Endothelial cell of umbilical vein (primary cell): Measurements from ENCODE around the gene PARP6. TPM values are rescaled to one million over a fixed set of nuclear protein-coding genes. Genes with fewer than 3 reads are reported as not detected.
A peak's percentile ranks its signal among the peaks of the same experiment; 100 is the strongest.

Experiments
- BruUV-seq: library from RNA; stranded (reverse); fragments of 400-500 nt; replicated peaks from 2 replicates; lab custom pipeline; 2021; lab: Mats Ljungman, UMichigan
- CTCF ChIA-PET: fragments of 300-600, 350-600 bp; sonication (Branson Sonifier 250); formaldehyde crosslinking; loops from one replicate; lab custom pipeline; 2021; ENCODE audit warnings: antibody characterized with exemption, inconsistent platforms; lab: Charles Lee
- POLR2A ChIA-PET: fragments of 300-600, 350-600 bp; sonication (Branson Sonifier 250); formaldehyde crosslinking; loops from one replicate; lab custom pipeline; 2021; ENCODE audit warnings: antibody characterized with exemption, inconsistent platforms; lab: Charles Lee
- DNase-seq: peaks from one replicate; pipeline ENCODE4 v3.0.0-alpha.2; 2011; ENCODE audit warnings: low read depth, low spot score
- FAIRE-seq: peaks from 2 replicates; lab custom pipeline; 2011; peaks lifted over from hg19 to GRCh38; lab: Jason Lieb, UNC
- H2AFZ ChIP-seq: 2 replicates; pipeline ENCODE4 v1.6.0; 2012; ENCODE audit warnings: low read depth, low read length, control low read depth, inconsistent platforms
- H3K27ac ChIP-seq: 2 replicates; pipeline ENCODE4 v1.5.1; 2011; ENCODE audit warnings: low read depth, mild to moderate bottlenecking, control low read depth, low read length, moderate library complexity; ENCODE audit not compliant: insufficient read depth
- H3K27me3 ChIP-seq, 2 experiments: 2 replicates each; pipeline versions ENCODE4 v1.6.0 to v1.6.1; 2011; ENCODE audit warnings: low read length in 2 of 2, mixed read lengths in 1 of 2; ENCODE audit not compliant: control insufficient read depth in 2 of 2, insufficient read depth in 2 of 2
- H3K36me3 ChIP-seq, 2 experiments: 2 replicates in 1 of 2; 3 replicates in 1 of 2; pipeline ENCODE4 v1.5.1; 2011; ENCODE audit warnings: low read length in 2 of 2, mild to moderate bottlenecking in 1 of 2, moderate library complexity in 1 of 2; ENCODE audit not compliant: control insufficient read depth in 2 of 2, insufficient read depth in 2 of 2; ENCODE audit errors: extremely low read depth in 1 of 2
- H3K4me1 ChIP-seq: 3 replicates; pipeline ENCODE4 v1.5.1; 2011; ENCODE audit warnings: mild to moderate bottlenecking, low read length; ENCODE audit not compliant: control insufficient read depth, insufficient read depth; ENCODE audit errors: extremely low read depth
- H3K4me2 ChIP-seq: 2 replicates; pipeline ENCODE4 v1.6.1; 2011; ENCODE audit warnings: low read length, control low read depth, mixed read lengths; ENCODE audit not compliant: insufficient read depth
- H3K4me3 ChIP-seq, 3 experiments: fragments of 200-600 bp in 1 of 3; sonication (generic), shearing (Covaris generic) in 1 of 3; replicated peaks in 1 of 3; 2 replicates each; pipeline ENCODE4 v1.5.1; 2011 to 2016; ENCODE audit warnings: control low read depth in 3 of 3, low read length in 3 of 3, mild to moderate bottlenecking in 2 of 3, inconsistent platforms in 1 of 3, low read depth in 1 of 3, moderate library complexity in 1 of 3; ENCODE audit not compliant: insufficient read depth in 1 of 3
- H3K79me2 ChIP-seq: 2 replicates; pipeline ENCODE4 v1.6.0; 2012; ENCODE audit warnings: low read length, inconsistent platforms; ENCODE audit not compliant: control insufficient read depth, insufficient read depth
- H3K9ac ChIP-seq: replicated peaks from 2 replicates; pipeline ENCODE3; 2011; ENCODE audit warnings: low read length, control low read depth; ENCODE audit not compliant: insufficient read depth; ENCODE audit errors: extremely low read depth
- H3K9me1 ChIP-seq: replicated peaks from 3 replicates; pipeline ENCODE4 v1.6.0; 2011; ENCODE audit warnings: mild to moderate bottlenecking, low read length; ENCODE audit not compliant: control insufficient read depth, insufficient read depth; ENCODE audit errors: extremely low read depth
- H3K9me3 ChIP-seq: replicated peaks from 2 replicates; pipeline ENCODE4 v1.5.1; 2012; ENCODE audit warnings: low read length, inconsistent platforms; ENCODE audit not compliant: control insufficient read depth, insufficient read depth
- H4K20me1 ChIP-seq: replicated peaks from 2 replicates; pipeline ENCODE3; 2011; ENCODE audit warnings: mild to moderate bottlenecking, low read length; ENCODE audit not compliant: control insufficient read depth, insufficient read depth; ENCODE audit errors: extremely low read depth
- CTCF ChIP-seq, 2 donors: IDR thresholded peaks; 1 replicate in 1 of 2; 2 replicates in 1 of 2; pipeline ENCODE4 v1.5.1; 2011; ENCODE audit warnings: low read length in 2 of 2, mild to moderate bottlenecking in 2 of 2, moderate library complexity in 2 of 2, control low read depth in 1 of 2, inconsistent platforms in 1 of 2, low read depth in 1 of 2; ENCODE audit not compliant: insufficient read depth in 1 of 2; ENCODE audit errors: extremely low read depth in 1 of 2
- EZH2 ChIP-seq: IDR thresholded peaks from 2 replicates; pipeline ENCODE4 v1.6.1; 2012; ENCODE audit warnings: borderline replicate concordance, low read depth, mild to moderate bottlenecking, moderate library complexity, low read length, inconsistent platforms; ENCODE audit not compliant: severe bottlenecking
- FOS ChIP-seq: IDR thresholded peaks from 2 replicates; pipeline ENCODE4 v1.6.1; 2011; ENCODE audit warnings: mild to moderate bottlenecking, low read length, moderate library complexity, borderline replicate concordance; ENCODE audit not compliant: insufficient read depth
- GATA2 ChIP-seq: IDR thresholded peaks from 2 replicates; pipeline ENCODE4 v1.7.0; 2011; ENCODE audit warnings: low read depth, mild to moderate bottlenecking, moderate library complexity, mixed read lengths, low read length; ENCODE audit not compliant: insufficient read length, insufficient read depth
- JUN ChIP-seq: IDR thresholded peaks from 2 replicates; pipeline ENCODE4 v1.6.1; 2011; ENCODE audit warnings: borderline replicate concordance, low read depth; ENCODE audit not compliant: insufficient read length, insufficient read depth
- MAX ChIP-seq: IDR thresholded peaks from 2 replicates; pipeline ENCODE4 v1.6.1; 2011; ENCODE audit not compliant: insufficient read depth, insufficient read length
- MYC ChIP-seq: IDR thresholded peaks from one replicate; pipeline ENCODE4 v1.6.1; 2011; ENCODE audit warnings: mild to moderate bottlenecking, low read depth, low read length
- POLR2A ChIP-seq: IDR thresholded peaks from 2 replicates; pipeline ENCODE4 v1.6.1; 2012; ENCODE audit warnings: low read depth, mild to moderate bottlenecking, control low read depth, low read length
- POLR2AphosphoS5 ChIP-seq: IDR thresholded peaks from 2 replicates; pipeline ENCODE4 v1.6.1; 2012; ENCODE audit warnings: low read depth, mild to moderate bottlenecking, control low read depth, low read length, moderate library complexity; ENCODE audit not compliant: insufficient read depth
- dilution Hi-C: fragments of 300-500 bp; cut with MboI; formaldehyde crosslinking; loops from one replicate; pipeline ENCODE4 v1.15.0; 2019; ENCODE audit warnings: low sequenced_read_pairs; ENCODE audit not compliant: extremely low pct_ligation_motif_present
- intact Hi-C: fragments of 100-400 bp; cut with micrococcal nuclease; formaldehyde crosslinking; loops from one replicate; pipeline ENCODE4 v1.10.0; 2022
- polyA plus RNA-seq, 4 experiments: library from polyadenylated mRNA; depleted of rRNA in 3 of 4; stranded (reverse) in 3 of 4; unstranded in 1 of 4; fragments of >200 nt; gene quantifications; 2 replicates each; pipeline versions ENCODE4 v1.2.1 to v1.2.3, GENCODE V29; 2011 to 2012; ENCODE audit warnings: missing spikeins in 1 of 4
- total RNA-seq: library from RNA; stranded (reverse); gene quantifications from 2 replicates; pipeline ENCODE4 v1.2.3, GENCODE V29; 2021

PARP6 gene
- total and polyA plus RNA-seq, 2 donors (not counting 3 experiments of a cell fraction or from before 2014, with no cell fraction given) = 41.1 to 53.3 TPM

- dilution Hi-C loops = no loop called here
- Histone ChIP-seq H3K9ac (no peak overlapping the region), H3K79me2 (peaks cover 2% of the 10 kb centered on the region), H2AFZ (no peak overlapping the region), H4K20me1 (no peaks in the 10 kb centered on the region), H3K36me3 (peaks cover 0 to 11% of the 10 kb centered on the region in 2 experiments), H3K4me2 (peak overlapping the region; percentile 86), H3K9me3 (no peaks in the 10 kb centered on the region), H3K27ac (no peak overlapping the region), H3K27me3 (no peaks in the 10 kb centered on the region), H3K4me3 (peak overlapping the region in 1 of 3 experiments; percentile 66), H3K9me1 (no peaks in the 10 kb centered on the region), H3K4me1 (peaks cover 12% of the 10 kb centered on the region)
- TF ChIP-seq POLR2AphosphoS5 (no peak), GATA2 (no peak), MAX (no peak), FOS (no peak), MYC (no peak), POLR2A (no peak), JUN (no peak), EZH2 (no peak), CTCF (IDR thresholded peaks at IDR 0.05; ENCODE audit: extremely low read depth in 1 of 2, insufficient read depth in 1 of 2, low read depth in 1 of 2, low read length in 2 of 2) (no peak)
- POLR2A ChIA-PET = interaction anchor here (1.0 kb wide), 1 partner anchor 44 kb away, joined by 3 read pairs; no protein-coding TSS in a partner anchor
- intact Hi-C loops = no loop called here
- FAIRE-seq = no peak
- no peak for DNase-seq
- TSS peak; percentile 39 for BruUV-seq
- CTCF ChIA-PET = interaction anchor here (0.8 to 1.1 kb wide), 2 partner anchors 71 to 75 kb away, joined by 3 to 5 read pairs; no protein-coding TSS in a partner anchor
Observed at GRCh38 chr15:72271221-72271620, 1.1 kb downstream of the PARP6 start.
